ENCODE measurements around the gene PWWP2A. TPM values are rescaled to one million over a fixed set of nuclear protein-coding genes. Genes with fewer than 3 reads are reported as not detected.

The PWWP2A gene
- total and polyA plus RNA-seq, 2 donors (not counting 1 experiment from before 2014, with no cell fraction given), result 19.6 to 48.8 TPM

DNA sequence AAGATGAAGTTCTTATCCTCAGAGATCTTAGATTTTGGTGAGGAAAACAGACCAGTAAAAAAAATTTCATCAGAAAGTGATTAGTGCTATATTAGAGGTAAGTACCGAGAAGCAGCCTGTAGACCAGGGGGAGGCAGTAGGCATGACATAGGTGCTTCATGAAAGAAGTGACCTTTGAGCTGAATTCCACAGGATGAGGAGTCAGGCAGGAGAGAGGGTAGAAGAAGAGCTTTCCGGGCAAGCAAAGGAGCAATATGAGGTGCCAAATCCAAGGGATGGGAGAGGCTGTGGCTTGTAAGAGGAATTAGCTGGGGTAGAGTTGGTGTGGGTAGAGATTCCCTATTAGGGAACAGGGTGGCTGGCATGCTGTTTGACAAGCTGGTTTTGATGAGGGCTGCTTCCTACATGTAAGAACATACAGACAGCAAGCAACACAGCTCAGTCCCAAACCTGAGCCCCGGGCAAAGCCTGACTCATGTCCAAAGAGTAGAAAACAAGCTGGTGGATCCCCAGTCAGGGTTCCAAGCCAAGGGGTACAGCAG lies 48.4 kb upstream of the PWWP2A start:
- no peak for ATAC-seq (ENCODE audit: low read depth)
- Histone ChIP-seq H3K79me2 (ENCODE audit: control insufficient read depth, insufficient read depth, low read length) (no peaks in the 10 kb centered on the region), H4K20me1 (ENCODE audit: control insufficient read depth, insufficient read depth, low read length, poor library complexity, severe bottlenecking) (no peaks in the 10 kb centered on the region), H2AFZ (ENCODE audit: insufficient read depth, low read depth, low read length, poor library complexity, severe bottlenecking) (no peak overlapping the region), H3K36me3 (replicated peaks in 1 of 2; ENCODE audit: control extremely low read depth in 1 of 2, control insufficient read depth in 1 of 2, extremely low read depth in 1 of 2, insufficient read depth in 2 of 2, low read length in 1 of 2) (no peaks in the 10 kb centered on the region), H3K4me2 (replicated peaks; ENCODE audit: low read depth, low read length, poor library complexity, severe bottlenecking) (no peak overlapping the region), H3K4me3 (ENCODE audit: control extremely low read depth in 1 of 5, extremely low read depth in 1 of 5, insufficient read depth in 1 of 5, low read depth in 2 of 5, low read length in 4 of 5) (no peak overlapping the region), H3K27ac (ENCODE audit: low read length in 2 of 2) (no peak overlapping the region), H3K4me1 (ENCODE audit: control insufficient read depth in 2 of 2, insufficient read depth in 2 of 2, low read length in 2 of 2) (no peaks in the 10 kb centered on the region), H3K9me3 (ENCODE audit: control extremely low read depth in 1 of 3, control insufficient read depth in 2 of 3, insufficient read depth in 1 of 3, low read length in 2 of 3) (no peaks in the 10 kb centered on the region), H3K9ac (ENCODE audit: low read length) (no peak overlapping the region), H3K27me3 (replicated peaks in 1 of 4; ENCODE audit: control extremely low read depth in 1 of 4, control insufficient read depth in 3 of 4, insufficient read depth in 4 of 4, low read length in 3 of 4) (peaks cover 0 to 22% (median 2%) of the 10 kb centered on the region in 4 experiments)
- Mint-ChIP-seq H3K4me1 (no peaks in the 10 kb centered on the region), H3K9me3 (ENCODE audit: insufficient read depth) (no peaks in the 10 kb centered on the region), H3K27ac (no peak overlapping the region), H3K27me3 (peaks cover 35% of the 10 kb centered on the region), H3K4me3 (no peak overlapping the region)
- CTCF ChIA-PET, result no interaction called here
- intact Hi-C loops (cut with micrococcal nuclease), result no loop called here
- WGBS (ENCODE audit: insufficient coverage), result 93% methylated on average over 3 of the region's 3 CpGs
- no peak for DNase-seq
- POLR2A ChIA-PET, result no interaction called here
- TF ChIP-seq CTCF (IDR thresholded peaks at IDR 0.05), result no peak

GRCh38 chr5:160166973-160167623 lies 47.8 kb upstream of the PWWP2A start:
- no peak for ATAC-seq (ENCODE audit: low read depth)
- H3K9me3 Mint-ChIP-seq (ENCODE audit: insufficient read depth), result no peaks in the 10 kb centered on the region
- no peak overlapping the region for H3K27ac Mint-ChIP-seq
- H3K79me2 ChIP-seq (ENCODE audit: control insufficient read depth, insufficient read depth, low read length), result no peaks in the 10 kb centered on the region
- WGBS (ENCODE audit: insufficient coverage), result 83% methylated on average over 5 of the region's 10 CpGs
- intact Hi-C loops (cut with micrococcal nuclease), result no loop called here
- no peak overlapping the region for H2AFZ ChIP-seq (ENCODE audit: insufficient read depth, low read depth, low read length, poor library complexity, severe bottlenecking)
- H3K4me2 ChIP-seq (replicated peaks; ENCODE audit: low read depth, low read length, poor library complexity, severe bottlenecking), result no peak overlapping the region
- TF ChIP-seq EZH2 (IDR thresholded peaks at IDR 0.05; ENCODE audit: borderline replicate concordance, insufficient read depth, low read depth, low read length, poor library complexity, severe bottlenecking) (no peak), CTCF (IDR thresholded peaks at IDR 0.05) (no peak)
- H3K4me3 ChIP-seq (ENCODE audit: control extremely low read depth in 1 of 5, extremely low read depth in 1 of 5, insufficient read depth in 1 of 5, low read depth in 2 of 5, low read length in 4 of 5), result no peak overlapping the region
- H3K27ac ChIP-seq (ENCODE audit: low read length in 2 of 2), result no peak overlapping the region
- CTCF ChIA-PET, result no interaction called here
- H4K20me1 ChIP-seq (ENCODE audit: control insufficient read depth, insufficient read depth, low read length, poor library complexity, severe bottlenecking), result no peaks in the 10 kb centered on the region
- DNase-seq, result no peak
- H3K27me3 Mint-ChIP-seq, result peaks cover 35% of the 10 kb centered on the region
- H3K4me1 ChIP-seq (ENCODE audit: control insufficient read depth in 2 of 2, insufficient read depth in 2 of 2, low read length in 2 of 2), result no peaks in the 10 kb centered on the region
- no peaks in the 10 kb centered on the region for H3K36me3 ChIP-seq (replicated peaks in 1 of 2; ENCODE audit: control extremely low read depth in 1 of 2, control insufficient read depth in 1 of 2, extremely low read depth in 1 of 2, insufficient read depth in 2 of 2, low read length in 1 of 2)
- no peaks in the 10 kb centered on the region for H3K4me1 Mint-ChIP-seq
- H3K4me3 Mint-ChIP-seq, result no peak overlapping the region
- no peak overlapping the region for H3K9ac ChIP-seq (ENCODE audit: low read length)
- H3K27me3 ChIP-seq (replicated peaks in 1 of 4; ENCODE audit: control extremely low read depth in 1 of 4, control insufficient read depth in 3 of 4, insufficient read depth in 4 of 4, low read length in 3 of 4), result peaks cover 0 to 22% (median 2%) of the 10 kb centered on the region in 4 experiments
- POLR2A ChIA-PET, result no interaction called here
- no peaks in the 10 kb centered on the region for H3K9me3 ChIP-seq (ENCODE audit: control extremely low read depth in 1 of 3, control insufficient read depth in 2 of 3, insufficient read depth in 1 of 3, low read length in 2 of 3)

Data from B cell (primary cell).